Lower lobe of right lung (tissue), 2 donors: Measurements from ENCODE around the gene TMEM61. TPM values are rescaled to one million over a fixed set of nuclear protein-coding genes. Genes with fewer than 3 reads are reported as not detected.
A peak's percentile ranks its signal among the peaks of the same experiment; 100 is the strongest.

ENCODE experiments used
- ATAC-seq, 2 donors: fragments of 200-7000 bp; cut with Tn5 transposase; one replicate each; pipeline ENCODE4 v1.9.1; 2020 to 2022; ENCODE audit warnings: mild to moderate bottlenecking in 2 of 2, moderate library complexity in 2 of 2
- DNase-seq: peaks from one replicate; pipeline ENCODE4 v3.0.0-alpha.2; 2020
- H3K27ac ChIP-seq: fragments of 200-600 bp; one replicate; pipeline ENCODE4 v1.8.0; 2022
- H3K27me3 ChIP-seq: fragments of 200-600 bp; one replicate; pipeline ENCODE4 v1.8.0; 2022; ENCODE audit warnings: low read depth
- H3K36me3 ChIP-seq: fragments of 200-600 bp; one replicate; pipeline ENCODE4 v1.8.0; 2022; ENCODE audit warnings: mild to moderate bottlenecking
- H3K4me1 ChIP-seq: fragments of 200-600 bp; one replicate; pipeline ENCODE4 v1.8.0; 2022
- H3K4me3 ChIP-seq: fragments of 200-600 bp; one replicate; pipeline ENCODE4 v1.8.0; 2022; ENCODE audit warnings: mild to moderate bottlenecking
- H3K9me3 ChIP-seq: fragments of 200-600 bp; one replicate; pipeline ENCODE4 v1.8.0; 2022
- intact Hi-C: fragments of 100-400 bp; cut with DNase I; formaldehyde crosslinking; loops from one replicate; pipeline ENCODE4 v1.11.0; 2022
- total RNA-seq: library from RNA; stranded (reverse); fragmentation: NEBNext Ultra II Directional; extraction: Animal tissue kit (Norgen Biotek cat#: 25700); gene quantifications from one replicate; pipeline ENCODE4 v1.2.1, GENCODE V29; 2021
- TF ChIP-seq, protein P1 (sequence below): fragments of 200-600 bp; IDR thresholded peaks from one replicate; pipeline ENCODE4 v1.8.0; 2022; ENCODE audit warnings: antibody characterized with exemption, mild to moderate bottlenecking
- donor health status: DM: no; HTN: yes; CAD: no; lungs with severe emphysema.

The TMEM61 gene
- total RNA-seq, 1 donor from 2014 or later, result 2.7 TPM

DNA sequence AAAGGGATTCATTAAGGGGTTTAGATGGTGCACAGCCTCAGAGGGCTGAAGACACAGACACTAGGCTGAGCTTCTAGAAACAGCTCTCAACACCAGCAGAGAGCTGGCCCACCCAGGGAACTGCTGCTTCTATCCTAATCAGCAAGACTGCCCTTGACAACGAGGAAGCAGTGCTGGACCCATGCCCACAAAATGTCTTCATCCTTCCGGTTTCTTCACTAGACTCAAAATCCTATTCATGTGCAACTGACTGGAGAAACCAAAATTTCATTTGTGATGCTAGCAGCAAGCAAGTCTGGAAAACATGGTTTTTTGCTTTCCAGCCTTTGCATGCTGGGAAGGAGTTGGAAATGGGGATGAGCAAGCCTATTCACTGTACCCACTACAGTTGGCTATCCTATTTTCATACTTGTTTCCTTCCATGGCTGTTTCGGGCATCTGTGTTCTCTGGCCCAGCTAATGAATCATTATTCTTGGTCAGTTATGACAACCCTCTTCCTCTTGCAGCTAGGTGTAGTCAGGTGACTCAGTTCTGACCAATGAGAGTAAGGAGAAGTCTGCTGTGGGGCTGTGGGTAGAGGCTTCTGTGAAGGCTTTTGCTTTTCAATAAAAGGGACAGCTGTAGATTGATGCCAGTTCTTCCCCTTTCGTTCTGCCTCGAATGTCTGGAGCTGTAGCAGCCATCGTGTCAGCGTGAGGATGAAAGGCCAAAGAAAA is 14.6 kb upstream of the TMEM61 start:
- Histone ChIP-seq H3K9me3 (no peaks in the 10 kb centered on the region), H3K4me3 (no peak overlapping the region), H3K36me3 (no peaks in the 10 kb centered on the region), H3K4me1 (no peaks in the 10 kb centered on the region), H3K27ac (no peak overlapping the region), H3K27me3 (peaks cover 3% of the 10 kb centered on the region)
- TF ChIP-seq, protein P1, sequence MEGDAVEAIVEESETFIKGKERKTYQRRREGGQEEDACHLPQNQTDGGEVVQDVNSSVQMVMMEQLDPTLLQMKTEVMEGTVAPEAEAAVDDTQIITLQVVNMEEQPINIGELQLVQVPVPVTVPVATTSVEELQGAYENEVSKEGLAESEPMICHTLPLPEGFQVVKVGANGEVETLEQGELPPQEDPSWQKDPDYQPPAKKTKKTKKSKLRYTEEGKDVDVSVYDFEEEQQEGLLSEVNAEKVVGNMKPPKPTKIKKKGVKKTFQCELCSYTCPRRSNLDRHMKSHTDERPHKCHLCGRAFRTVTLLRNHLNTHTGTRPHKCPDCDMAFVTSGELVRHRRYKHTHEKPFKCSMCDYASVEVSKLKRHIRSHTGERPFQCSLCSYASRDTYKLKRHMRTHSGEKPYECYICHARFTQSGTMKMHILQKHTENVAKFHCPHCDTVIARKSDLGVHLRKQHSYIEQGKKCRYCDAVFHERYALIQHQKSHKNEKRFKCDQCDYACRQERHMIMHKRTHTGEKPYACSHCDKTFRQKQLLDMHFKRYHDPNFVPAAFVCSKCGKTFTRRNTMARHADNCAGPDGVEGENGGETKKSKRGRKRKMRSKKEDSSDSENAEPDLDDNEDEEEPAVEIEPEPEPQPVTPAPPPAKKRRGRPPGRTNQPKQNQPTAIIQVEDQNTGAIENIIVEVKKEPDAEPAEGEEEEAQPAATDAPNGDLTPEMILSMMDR, result no peak
- ATAC-seq, result peak; percentile 48 to 78
- peak; percentile 71 for DNase-seq
- intact Hi-C loops, result no loop called here

DNA sequence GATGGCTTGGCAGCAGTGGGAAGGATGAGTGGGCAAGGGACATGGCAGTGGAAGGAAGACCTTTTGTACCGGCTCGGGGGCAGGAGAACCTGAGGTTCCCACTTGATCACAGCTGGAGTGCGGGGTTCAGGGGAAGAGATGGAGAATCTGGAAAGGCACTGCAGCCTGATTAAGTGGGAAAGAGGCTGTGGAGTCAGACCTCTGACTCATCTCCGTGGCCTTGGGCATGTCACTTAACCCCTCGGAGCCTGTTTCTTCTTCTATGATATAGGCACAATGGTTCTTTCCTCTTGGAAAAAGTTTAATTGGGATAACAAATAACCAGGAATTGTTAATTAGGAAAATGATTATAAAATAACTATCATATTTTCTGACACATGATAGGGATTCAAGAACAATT is 13.1 kb upstream of the TMEM61 start:
- intact Hi-C loops, result no loop called here
- Histone ChIP-seq H3K4me1 (no peaks in the 10 kb centered on the region), H3K27me3 (peaks cover 3% of the 10 kb centered on the region), H3K9me3 (no peaks in the 10 kb centered on the region), H3K27ac (no peak overlapping the region), H3K36me3 (no peaks in the 10 kb centered on the region), H3K4me3 (no peak overlapping the region)
- ATAC-seq (no peak), DNase-seq (no peak)
- TF ChIP-seq, protein P1, result no peak

DNA sequence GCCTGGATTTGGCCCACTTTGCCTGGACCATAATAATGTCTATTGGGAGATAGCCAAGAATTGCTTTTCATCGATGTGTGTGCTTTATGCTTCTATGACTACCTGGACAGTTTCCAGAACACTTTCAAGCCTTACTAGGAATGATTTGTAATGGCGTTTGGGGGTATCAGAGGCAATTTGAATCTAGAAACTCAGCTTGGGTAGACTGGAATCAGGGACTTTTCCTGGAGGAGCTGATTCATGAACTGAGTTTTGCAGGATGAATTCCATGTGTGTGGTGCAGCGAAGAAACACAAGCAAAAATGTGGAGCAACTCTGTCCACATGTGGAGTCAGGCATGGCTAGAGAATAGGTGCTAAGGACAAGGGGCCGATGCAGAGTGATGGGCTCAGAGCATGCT is 11.9 kb upstream of the TMEM61 start:
- no peak overlapping the region for H3K27ac ChIP-seq
- no peaks in the 10 kb centered on the region for H3K9me3 ChIP-seq
- H3K36me3 ChIP-seq, result no peaks in the 10 kb centered on the region
- no peak for ATAC-seq
- no peaks in the 10 kb centered on the region for H3K4me1 ChIP-seq
- DNase-seq, result no peak
- TF ChIP-seq, protein P1, result no peak
- intact Hi-C loops, result no loop called here
- H3K27me3 ChIP-seq, result peaks cover 3% of the 10 kb centered on the region
- no peak overlapping the region for H3K4me3 ChIP-seq

DNA sequence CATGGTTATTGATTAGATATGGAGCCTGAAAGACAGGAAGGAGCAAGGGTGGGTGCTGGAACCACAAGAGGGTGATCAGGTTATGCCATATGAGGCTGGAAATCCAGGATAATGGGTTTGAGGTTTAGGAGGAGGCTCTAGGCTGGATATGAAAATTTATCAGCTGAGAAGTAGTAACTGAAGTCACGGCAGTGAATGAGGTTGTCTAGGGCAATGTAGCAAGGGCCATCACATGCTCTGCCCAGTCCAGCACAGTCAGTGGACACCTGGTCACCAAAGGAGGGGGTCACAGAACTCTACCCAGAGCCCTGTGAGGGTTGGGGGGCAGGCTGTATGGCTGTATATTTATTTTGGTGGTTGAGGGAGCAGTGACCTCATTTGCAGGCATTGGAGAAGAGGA is 10.5 kb upstream of the TMEM61 start:
- no peak for ATAC-seq
- H3K4me1 ChIP-seq, result no peaks in the 10 kb centered on the region
- no peak overlapping the region for H3K4me3 ChIP-seq
- no peaks in the 10 kb centered on the region for H3K9me3 ChIP-seq
- peaks cover 3% of the 10 kb centered on the region for H3K27me3 ChIP-seq
- TF ChIP-seq, protein P1, result no peak
- intact Hi-C loops, result no loop called here
- H3K36me3 ChIP-seq, result no peaks in the 10 kb centered on the region
- DNase-seq, result no peak
- no peak overlapping the region for H3K27ac ChIP-seq

DNA sequence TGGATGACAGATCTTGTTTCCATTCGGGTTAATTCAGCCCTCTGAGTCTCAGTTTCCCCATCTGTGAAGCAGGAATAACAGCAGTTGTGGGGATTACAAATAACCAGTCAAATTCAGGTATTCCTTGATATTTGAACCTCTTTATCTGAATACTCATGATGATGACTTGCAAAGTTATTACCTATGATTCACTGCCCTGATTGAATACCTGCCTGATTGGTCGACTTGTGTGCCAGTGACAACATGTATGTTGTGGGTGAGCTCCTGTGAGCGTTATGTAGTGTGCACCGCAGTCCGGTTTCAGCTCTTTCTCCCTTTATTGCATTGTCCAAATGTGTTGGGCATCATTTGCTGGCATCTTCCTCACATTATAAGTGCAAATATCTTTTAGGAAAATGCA is 9.5 kb upstream of the TMEM61 start:
- DNase-seq (no peak), ATAC-seq (no peak)
- Histone ChIP-seq H3K4me3 (no peak overlapping the region), H3K4me1 (no peaks in the 10 kb centered on the region), H3K27me3 (peaks cover 3% of the 10 kb centered on the region), H3K27ac (no peak overlapping the region), H3K9me3 (no peaks in the 10 kb centered on the region), H3K36me3 (no peaks in the 10 kb centered on the region)
- TF ChIP-seq, protein P1, result no peak
- intact Hi-C loops, result no loop called here
